Activated CD4-positive, alpha-beta memory T cell treated with anti-CD3 and anti-CD28 coated beads, Interleukin-2, amount 10 ng/mL, durations not matched to agents 7 days and 5 days (primary cell): ENCODE data around the gene TNNT1. TPM values are rescaled to one million over a fixed set of nuclear protein-coding genes. Genes with fewer than 3 reads are reported as not detected.

Experiments
- CTCF ChIA-PET: fragments of 350-600 bp; sonication (Branson Sonifier 250); formaldehyde crosslinking; loops from one replicate; lab custom pipeline; 2021; ENCODE audit warnings: antibody characterized with exemption, inconsistent platforms; lab: Charles Lee
- POLR2A ChIA-PET: fragments of 350-600 bp; sonication (Branson Sonifier 250); formaldehyde crosslinking; loops from one replicate; lab custom pipeline; 2021; ENCODE audit warnings: antibody characterized with exemption; lab: Charles Lee
- DNase-seq: peaks from one replicate; pipeline ENCODE4 v3.0.0-alpha.2; 2020
- H3K27ac Mint-ChIP-seq: one replicate; pipeline ENCODE4 v1.8.0; 2021; ENCODE audit warnings: mild to moderate bottlenecking, mixed read lengths
- H3K27me3 Mint-ChIP-seq: one replicate; pipeline ENCODE4 v1.8.0; 2021; ENCODE audit warnings: mixed read lengths
- H3K36me3 Mint-ChIP-seq: one replicate; pipeline ENCODE4 v1.8.0; 2021; ENCODE audit warnings: low read depth, mixed read lengths
- H3K4me1 Mint-ChIP-seq: one replicate; pipeline ENCODE4 v1.8.0; 2021; ENCODE audit warnings: mixed read lengths
- H3K4me3 Mint-ChIP-seq: one replicate; pipeline ENCODE4 v1.8.0; 2021; ENCODE audit warnings: mild to moderate bottlenecking, mixed read lengths
- H3K9me3 Mint-ChIP-seq: one replicate; pipeline ENCODE4 v1.8.0; 2021; ENCODE audit warnings: mixed read lengths
- total RNA-seq, 2 experiments: library from RNA; stranded (reverse); gene quantifications; one replicate each; pipeline ENCODE4 v1.2.3, GENCODE V29; 2021

The TNNT1 gene
- total RNA-seq, 2 experiments from 2014 or later = 0.38 to 0.68 TPM

DNA sequence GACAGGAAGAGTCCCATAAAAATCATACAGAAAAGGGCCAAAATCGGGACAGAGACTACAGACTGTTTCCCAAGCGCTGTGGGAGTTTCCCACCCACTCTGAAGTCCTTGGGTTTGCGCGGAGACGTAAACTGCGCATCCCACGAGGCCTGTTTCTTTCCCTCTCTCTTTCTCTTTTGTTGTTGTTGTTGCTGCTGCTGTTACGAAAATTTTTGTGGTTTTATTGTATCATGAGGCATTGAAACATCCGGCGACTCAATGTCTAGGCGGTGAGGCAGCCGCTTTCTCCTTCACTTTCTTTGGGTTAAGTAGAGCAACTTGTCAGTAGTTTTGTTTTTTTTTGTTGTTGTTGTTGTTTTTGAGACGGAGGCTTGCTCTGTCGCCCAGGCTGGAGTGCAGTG lies 30.0 kb downstream of the TNNT1 start:
- peaks cover 46% of the 10 kb centered on the region for H3K4me1 Mint-ChIP-seq
- H3K36me3 Mint-ChIP-seq = peaks cover 11% of the 10 kb centered on the region
- H3K4me3 Mint-ChIP-seq = peak overlapping the region; percentile 91
- peak overlapping the region; percentile 37 for H3K27ac Mint-ChIP-seq
- POLR2A ChIA-PET = interaction anchor here (1.2 to 3.1 kb wide), 5 partner anchors 39 to 357 kb away, joined by 4 to 15 read pairs (median 8); partner anchors contain the start of genes RDH13, TMEM238 and ZNF628
- peaks cover 21% of the 10 kb centered on the region for H3K27me3 Mint-ChIP-seq
- DNase-seq = peak; percentile 40
- no peaks in the 10 kb centered on the region for H3K9me3 Mint-ChIP-seq
- CTCF ChIA-PET = interaction anchor here (0.9 kb wide), 1 partner anchor 54 kb away, joined by 4 read pairs; no protein-coding TSS in a partner anchor

DNA sequence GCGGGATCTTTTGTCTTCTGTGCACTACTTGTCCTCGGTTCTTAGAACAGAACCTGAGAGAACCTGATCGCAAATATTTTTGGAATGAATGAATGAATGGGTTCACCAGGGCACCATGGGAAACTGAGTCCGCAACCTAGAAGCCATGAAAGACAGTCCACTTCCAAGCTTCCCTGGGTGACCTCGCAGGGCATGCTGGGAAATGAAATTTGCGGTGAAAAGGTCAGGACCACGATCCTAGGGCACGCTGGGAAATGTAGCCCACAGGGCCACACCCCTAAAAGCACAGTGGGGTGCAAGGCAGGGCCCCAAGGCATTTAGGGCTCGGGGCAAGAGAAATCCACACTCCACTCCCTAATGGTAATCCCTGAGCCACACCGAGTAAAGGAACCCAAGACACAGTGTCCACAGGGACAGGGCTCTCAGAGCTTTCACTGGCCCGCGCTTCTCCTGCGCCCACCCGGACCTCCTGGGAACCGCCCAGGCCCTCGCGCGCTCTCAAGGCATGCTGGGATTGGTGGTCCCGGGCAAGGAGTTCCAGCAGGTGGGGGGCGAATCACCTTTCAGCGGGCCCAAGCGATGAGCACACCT lies 30.5 kb downstream of the TNNT1 start:
- CTCF ChIA-PET = interaction anchor here (0.9 to 2.0 kb wide), 4 partner anchors 53 to 349 kb away, joined by 3 to 5 read pairs (median 4); partner anchors contain the start of gene KMT5C
- H3K4me1 Mint-ChIP-seq = peaks cover 46% of the 10 kb centered on the region
- DNase-seq = peak; percentile 51
- peaks cover 15% of the 10 kb centered on the region for H3K27me3 Mint-ChIP-seq
- H3K36me3 Mint-ChIP-seq = peaks cover 11% of the 10 kb centered on the region
- no peaks in the 10 kb centered on the region for H3K9me3 Mint-ChIP-seq
- H3K4me3 Mint-ChIP-seq = peak overlapping the region; percentile 91
- peak overlapping the region; percentile 83 for H3K27ac Mint-ChIP-seq
- POLR2A ChIA-PET = interaction anchor here (0.9 to 3.1 kb wide), 11 partner anchors 12 to 369 kb away, joined by 3 to 15 read pairs (median 5); partner anchors contain the start of genes HSPBP1, RDH13, SSC5D and TMEM238

DNA sequence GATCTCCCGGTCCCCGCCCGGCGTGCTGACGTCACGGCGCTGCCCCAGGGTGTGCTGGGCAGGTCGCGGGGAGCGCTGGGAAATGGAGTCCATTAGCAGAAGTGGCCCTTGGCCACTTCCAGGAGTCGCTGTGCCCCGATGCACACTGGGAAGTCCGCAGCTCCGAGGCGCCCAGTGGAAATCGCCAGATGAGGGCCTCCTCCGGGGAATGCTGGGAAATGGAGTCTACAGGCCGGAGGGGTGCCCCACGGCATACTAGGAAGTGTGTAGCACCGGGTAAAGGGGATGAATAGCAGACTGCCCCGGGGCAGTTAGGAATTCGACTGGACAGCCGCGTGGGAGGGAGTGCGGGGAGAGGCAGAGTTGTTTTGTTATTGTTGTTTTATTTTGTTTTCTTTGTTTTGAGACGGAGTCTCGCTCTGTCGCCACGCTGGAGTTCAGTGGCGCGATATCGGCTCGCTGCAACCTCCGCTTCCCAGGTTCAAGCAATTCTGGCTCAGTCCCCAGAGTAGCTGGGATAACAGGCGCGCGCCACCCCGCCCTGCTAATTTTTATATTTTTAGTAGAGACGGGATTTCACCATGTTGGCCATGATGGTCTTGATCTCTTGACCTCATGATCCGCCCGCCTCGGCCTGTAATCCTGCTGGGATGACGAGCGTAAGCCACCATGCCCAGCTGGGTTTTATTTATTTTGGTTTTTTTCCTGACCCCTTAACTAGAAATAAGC lies 31.2 kb downstream of the TNNT1 start:
- Mint-ChIP-seq H3K4me3 (peak overlapping the region; percentile 91), H3K9me3 (no peaks in the 10 kb centered on the region), H3K27ac (peak overlapping the region; percentile 83), H3K27me3 (peaks cover 9% of the 10 kb centered on the region), H3K4me1 (peaks cover 46% of the 10 kb centered on the region), H3K36me3 (peaks cover 11% of the 10 kb centered on the region)
- ChIA-PET CTCF (interaction anchor here (0.5 to 2.0 kb wide), 8 partner anchors 12 to 536 kb away, joined by 3 to 5 read pairs (median 4); partner anchors contain the start of gene KMT5C), POLR2A (interaction anchor here (0.5 to 3.1 kb wide), 19 partner anchors 9 to 488 kb away, joined by 3 to 15 read pairs (median 4); partner anchors contain the start of genes HSPBP1, RDH13, SSC5D and TMEM238)
- peak; percentile 98 for DNase-seq

DNA sequence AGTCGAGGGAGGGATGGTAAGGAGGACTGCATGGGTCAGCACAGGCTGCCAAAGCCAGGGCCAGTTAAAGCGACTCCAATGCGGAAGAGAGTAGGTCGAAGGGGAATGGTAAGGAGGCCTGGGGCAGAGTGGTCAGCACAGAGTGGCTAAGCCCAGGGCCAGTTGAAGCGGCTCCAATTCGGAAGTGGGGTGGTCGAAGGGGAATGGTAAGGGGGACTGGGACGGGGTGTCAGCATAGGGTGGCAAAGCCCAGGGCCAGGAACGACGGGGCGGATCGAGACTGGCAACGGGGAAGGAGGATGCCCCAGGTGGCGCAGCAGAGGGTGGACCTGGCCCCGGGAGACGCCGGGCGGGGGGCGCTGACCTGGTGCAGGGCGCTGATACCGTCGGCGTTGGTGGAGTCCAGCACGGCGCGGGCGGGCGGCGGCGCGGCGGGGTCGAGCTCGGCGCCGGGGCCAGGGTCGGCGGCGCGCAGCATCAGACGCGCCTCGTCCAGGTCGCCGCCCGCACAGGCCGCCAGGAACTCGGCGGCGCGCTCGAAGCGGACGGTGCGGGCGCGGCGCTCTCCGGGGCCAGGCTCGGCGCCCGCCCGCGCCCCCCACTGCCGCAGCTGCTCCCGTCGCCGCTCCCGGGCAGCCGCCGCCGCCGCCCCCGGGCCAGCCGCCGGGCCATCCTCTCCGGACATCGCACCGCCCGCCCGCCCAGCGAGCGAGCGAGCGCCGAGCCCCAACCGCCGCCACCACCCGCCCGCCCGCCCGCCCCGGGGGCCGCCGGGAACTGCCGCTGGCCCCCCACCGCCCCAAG lies 31.9 kb downstream of the TNNT1 start, which contains the start of gene PPP1R12C:
PPP1R12C (minus strand) TSS at position 779 of the 804 bp plus-strand sequence; CDS start at position 685, 94 bp downstream.
- Mint-ChIP-seq H3K9me3 (no peaks in the 10 kb centered on the region), H3K4me1 (peaks cover 46% of the 10 kb centered on the region), H3K36me3 (peaks cover 11% of the 10 kb centered on the region), H3K27me3 (peaks cover 6% of the 10 kb centered on the region), H3K27ac (peak within 1 kb of the TSS; percentile 91), H3K4me3 (peak within 1 kb of the TSS; percentile 93)
- POLR2A ChIA-PET = interaction anchor here (0.5 to 3.1 kb wide), 19 partner anchors 9 to 489 kb away, joined by 3 to 15 read pairs (median 4); partner anchors contain the start of genes HSPBP1, RDH13, SSC5D and TMEM238
- DNase-seq = no peak
- CTCF ChIA-PET = interaction anchor here (0.5 to 2.0 kb wide), 8 partner anchors 11 to 537 kb away, joined by 3 to 5 read pairs (median 3); partner anchors contain the start of gene KMT5C

DNA sequence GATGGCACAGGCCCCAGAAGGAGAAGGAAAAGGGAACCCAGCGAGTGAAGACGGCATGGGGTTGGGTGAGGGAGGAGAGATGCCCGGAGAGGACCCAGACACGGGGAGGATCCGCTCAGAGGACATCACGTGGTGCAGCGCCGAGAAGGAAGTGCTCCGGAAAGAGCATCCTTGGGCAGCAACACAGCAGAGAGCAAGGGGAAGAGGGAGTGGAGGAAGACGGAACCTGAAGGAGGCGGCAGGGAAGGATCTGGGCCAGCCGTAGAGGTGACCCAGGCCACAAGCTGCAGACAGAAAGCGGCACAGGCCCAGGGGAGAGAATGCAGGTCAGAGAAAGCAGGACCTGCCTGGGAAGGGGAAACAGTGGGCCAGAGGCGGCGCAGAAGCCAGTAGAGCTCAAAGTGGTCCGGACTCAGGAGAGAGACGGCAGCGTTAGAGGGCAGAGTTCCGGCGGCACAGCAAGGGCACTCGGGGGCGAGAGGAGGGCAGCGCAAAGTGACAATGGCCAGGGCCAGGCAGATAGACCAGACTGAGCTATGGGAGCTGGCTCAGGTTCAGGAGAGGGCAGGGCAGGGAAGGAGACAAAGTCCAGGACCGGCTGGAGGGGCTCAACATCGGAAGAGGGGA lies 32.7 kb downstream of the TNNT1 start:
- Mint-ChIP-seq H3K9me3 (no peaks in the 10 kb centered on the region), H3K4me1 (peaks cover 46% of the 10 kb centered on the region), H3K36me3 (peaks cover 11% of the 10 kb centered on the region), H3K27me3 (peaks cover 6% of the 10 kb centered on the region), H3K27ac (peak overlapping the region; percentile 91), H3K4me3 (peak overlapping the region; percentile 93)
- peak; percentile 68 for DNase-seq
- ChIA-PET POLR2A (interaction anchor here (1.1 to 3.1 kb wide), 9 partner anchors 27 to 489 kb away, joined by 3 to 15 read pairs (median 7); partner anchors contain the start of genes RDH13, UBE2S and ZNF865), CTCF (interaction anchor here (0.6 to 2.0 kb wide), 4 partner anchors 10 to 223 kb away, joined by 3 to 5 read pairs (median 4); partner anchors contain the start of gene KMT5C)

DNA sequence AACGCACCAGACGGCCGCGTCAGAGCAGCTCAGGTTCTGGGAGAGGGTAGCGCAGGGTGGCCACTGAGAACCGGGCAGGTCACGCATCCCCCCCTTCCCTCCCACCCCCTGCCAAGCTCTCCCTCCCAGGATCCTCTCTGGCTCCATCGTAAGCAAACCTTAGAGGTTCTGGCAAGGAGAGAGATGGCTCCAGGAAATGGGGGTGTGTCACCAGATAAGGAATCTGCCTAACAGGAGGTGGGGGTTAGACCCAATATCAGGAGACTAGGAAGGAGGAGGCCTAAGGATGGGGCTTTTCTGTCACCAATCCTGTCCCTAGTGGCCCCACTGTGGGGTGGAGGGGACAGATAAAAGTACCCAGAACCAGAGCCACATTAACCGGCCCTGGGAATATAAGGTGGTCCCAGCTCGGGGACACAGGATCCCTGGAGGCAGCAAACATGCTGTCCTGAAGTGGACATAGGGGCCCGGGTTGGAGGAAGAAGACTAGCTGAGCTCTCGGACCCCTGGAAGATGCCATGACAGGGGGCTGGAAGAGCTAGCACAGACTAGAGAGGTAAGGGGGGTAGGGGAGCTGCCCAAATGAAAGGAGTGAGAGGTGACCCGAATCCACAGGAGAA lies 33.5 kb downstream of the TNNT1 start:
- Mint-ChIP-seq H3K9me3 (no peaks in the 10 kb centered on the region), H3K36me3 (peaks cover 13% of the 10 kb centered on the region), H3K27me3 (peaks cover 4% of the 10 kb centered on the region), H3K27ac (peak overlapping the region; percentile 91), H3K4me1 (peaks cover 46% of the 10 kb centered on the region), H3K4me3 (peak overlapping the region; percentile 93)
- POLR2A ChIA-PET = interaction anchor here (2.0 to 2.1 kb wide), 2 partner anchors 26 to 28 kb away, joined by 6 to 8 read pairs; no protein-coding TSS in a partner anchor
- CTCF ChIA-PET = no interaction called here
- DNase-seq = no peak

DNA sequence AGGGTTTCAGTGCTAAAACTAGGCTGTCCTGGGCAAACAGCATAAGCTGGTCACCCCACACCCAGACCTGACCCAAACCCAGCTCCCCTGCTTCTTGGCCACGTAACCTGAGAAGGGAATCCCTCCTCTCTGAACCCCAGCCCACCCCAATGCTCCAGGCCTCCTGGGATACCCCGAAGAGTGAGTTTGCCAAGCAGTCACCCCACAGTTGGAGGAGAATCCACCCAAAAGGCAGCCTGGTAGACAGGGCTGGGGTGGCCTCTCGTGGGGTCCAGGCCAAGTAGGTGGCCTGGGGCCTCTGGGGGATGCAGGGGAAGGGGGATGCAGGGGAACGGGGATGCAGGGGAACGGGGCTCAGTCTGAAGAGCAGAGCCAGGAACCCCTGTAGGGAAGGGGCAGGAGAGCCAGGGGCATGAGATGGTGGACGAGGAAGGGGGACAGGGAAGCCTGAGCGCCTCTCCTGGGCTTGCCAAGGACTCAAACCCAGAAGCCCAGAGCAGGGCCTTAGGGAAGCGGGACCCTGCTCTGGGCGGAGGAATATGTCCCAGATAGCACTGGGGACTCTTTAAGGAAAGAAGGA lies 34.4 kb downstream of the TNNT1 start:
- ChIA-PET CTCF (no interaction called here), POLR2A (no interaction called here)
- Mint-ChIP-seq H3K4me3 (peak overlapping the region; percentile 47), H3K36me3 (peaks cover 17% of the 10 kb centered on the region), H3K27ac (no peak overlapping the region), H3K4me1 (peaks cover 41% of the 10 kb centered on the region), H3K9me3 (no peaks in the 10 kb centered on the region), H3K27me3 (peaks cover 1% of the 10 kb centered on the region)
- no peak for DNase-seq

DNA sequence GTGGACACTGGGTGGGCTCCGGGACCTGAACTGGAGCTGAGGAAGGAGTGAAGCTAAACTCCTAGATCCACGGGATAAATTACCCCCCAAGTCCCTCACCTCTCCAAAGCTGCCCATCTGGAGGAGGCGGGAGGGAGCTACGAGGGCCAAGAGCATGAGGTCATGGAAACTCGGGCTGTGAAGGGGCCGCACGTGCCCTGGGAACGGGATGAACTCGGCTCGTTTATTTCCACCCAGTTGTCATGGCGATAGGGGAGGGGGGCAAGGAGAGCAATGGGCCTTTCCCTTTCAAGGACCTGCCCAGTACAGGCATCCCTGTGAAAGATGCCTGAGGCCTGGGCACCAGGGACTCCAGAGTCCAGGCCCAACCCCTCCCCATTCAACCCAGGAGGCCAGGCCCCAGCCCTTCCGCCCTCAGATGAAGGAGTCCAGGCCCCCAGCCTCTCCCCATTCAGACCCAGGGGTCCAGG lies 35.4 kb downstream of the TNNT1 start:
- Mint-ChIP-seq H3K27me3 (no peaks in the 10 kb centered on the region), H3K4me1 (peaks cover 34% of the 10 kb centered on the region), H3K36me3 (peaks cover 26% of the 10 kb centered on the region), H3K9me3 (no peaks in the 10 kb centered on the region), H3K4me3 (no peak overlapping the region), H3K27ac (no peak overlapping the region)
- no peak for DNase-seq
- POLR2A ChIA-PET = no interaction called here
- CTCF ChIA-PET = no interaction called here

DNA sequence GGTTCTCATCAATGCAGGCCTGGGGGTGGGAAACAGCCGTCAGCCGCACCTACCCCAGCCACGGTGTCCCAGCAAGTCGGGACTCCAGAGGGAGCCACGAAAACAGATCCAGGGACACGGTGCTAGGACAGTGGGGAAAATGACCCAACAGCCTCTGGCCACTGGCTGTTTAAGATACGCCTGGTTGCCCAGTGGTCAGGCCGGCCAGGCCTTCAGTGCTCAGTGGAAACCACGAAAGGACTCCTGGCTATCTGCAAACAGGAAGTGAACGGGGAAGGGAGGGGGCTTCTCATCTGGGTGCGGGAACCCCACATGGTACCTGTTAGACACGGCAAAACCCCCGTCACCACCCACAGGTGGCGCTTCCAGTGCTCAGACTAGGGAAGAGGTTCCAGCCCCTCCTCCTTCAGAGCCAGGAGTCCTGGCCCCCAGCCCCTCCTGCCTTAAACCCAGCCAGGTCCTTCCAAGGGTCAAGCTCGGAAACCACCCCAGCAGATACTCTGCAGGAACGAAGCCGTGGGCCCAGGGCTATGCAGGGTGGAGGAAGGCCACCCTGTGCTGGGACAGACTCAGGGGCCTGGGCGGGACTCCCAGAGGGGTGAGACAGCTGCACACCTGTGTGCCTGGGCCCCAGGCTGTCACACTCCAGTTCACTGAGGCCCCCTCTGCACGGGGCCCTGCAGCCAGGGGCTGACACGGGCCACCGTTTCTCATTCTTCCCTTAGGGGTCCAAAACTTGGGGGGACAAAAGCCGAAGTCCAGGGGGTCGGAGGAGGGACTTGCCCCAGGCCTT lies 36.0 kb downstream of the TNNT1 start:
- Mint-ChIP-seq H3K27me3 (no peaks in the 10 kb centered on the region), H3K4me1 (peaks cover 29% of the 10 kb centered on the region), H3K4me3 (no peak overlapping the region), H3K27ac (no peak overlapping the region), H3K9me3 (no peaks in the 10 kb centered on the region), H3K36me3 (peaks cover 29% of the 10 kb centered on the region)
- no peak for DNase-seq
- ChIA-PET POLR2A (no interaction called here), CTCF (no interaction called here)

DNA sequence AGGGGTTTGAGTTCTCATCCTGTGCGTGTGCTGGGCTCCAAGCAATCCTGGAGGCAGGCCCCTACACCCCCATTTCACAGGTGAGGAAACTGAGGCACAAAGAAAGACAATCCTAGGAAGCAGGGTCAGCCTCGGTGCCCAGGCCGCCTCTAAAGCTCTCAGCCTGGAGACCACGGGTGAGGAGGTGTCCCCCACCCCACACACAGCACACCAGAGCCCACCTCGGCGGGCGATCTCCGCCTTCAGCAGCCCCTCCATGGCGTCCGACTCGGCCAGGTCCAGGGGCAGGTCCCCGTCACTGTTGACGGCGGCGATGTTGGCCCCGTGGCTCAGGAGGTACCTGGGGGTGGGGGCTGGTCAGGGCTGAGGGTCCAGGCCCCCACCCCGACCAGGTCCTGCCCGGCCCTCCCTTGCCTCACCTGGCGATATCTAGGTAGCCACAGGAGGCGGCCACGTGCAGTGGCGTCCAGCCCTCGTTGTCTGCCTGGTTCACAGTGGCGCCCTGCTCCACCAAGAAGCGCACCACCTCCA lies 36.7 kb downstream of the TNNT1 start:
- CTCF ChIA-PET = no interaction called here
- no peak overlapping the region for H3K27ac Mint-ChIP-seq

More for the DNA sequence above, 36.7 kb downstream of the TNNT1 start:
- peaks cover 31% of the 10 kb centered on the region for H3K36me3 Mint-ChIP-seq
- peaks cover 26% of the 10 kb centered on the region for H3K4me1 Mint-ChIP-seq
- H3K9me3 Mint-ChIP-seq = no peaks in the 10 kb centered on the region
- no peak overlapping the region for H3K4me3 Mint-ChIP-seq
- no peaks in the 10 kb centered on the region for H3K27me3 Mint-ChIP-seq
- POLR2A ChIA-PET = no interaction called here
- no peak for DNase-seq
